ENCODE measurements around the gene RPP25.

DNA sequence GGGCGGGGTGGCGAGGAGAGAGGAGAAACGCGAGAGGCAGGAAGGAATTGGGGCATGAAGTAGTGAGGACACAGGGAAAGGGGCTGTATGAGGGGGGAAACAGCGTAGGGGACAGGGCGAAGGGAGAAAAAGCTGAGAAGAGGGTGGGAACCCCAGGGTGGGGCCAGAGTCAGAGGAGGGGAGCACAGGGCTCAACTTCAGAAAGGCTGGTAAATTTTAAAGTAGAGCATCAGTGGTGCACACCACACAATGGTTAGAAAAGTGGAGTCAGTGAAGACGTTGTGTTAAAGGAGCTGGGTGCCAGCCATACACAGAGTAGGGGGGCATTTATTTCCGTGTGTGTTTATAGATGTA, 3.0 kb upstream of the RPP25 start:
- TF ChIP-seq POLR2A (IDR thresholded peaks at IDR 0.05): no peak
- TF ChIP-seq, protein P1, sequence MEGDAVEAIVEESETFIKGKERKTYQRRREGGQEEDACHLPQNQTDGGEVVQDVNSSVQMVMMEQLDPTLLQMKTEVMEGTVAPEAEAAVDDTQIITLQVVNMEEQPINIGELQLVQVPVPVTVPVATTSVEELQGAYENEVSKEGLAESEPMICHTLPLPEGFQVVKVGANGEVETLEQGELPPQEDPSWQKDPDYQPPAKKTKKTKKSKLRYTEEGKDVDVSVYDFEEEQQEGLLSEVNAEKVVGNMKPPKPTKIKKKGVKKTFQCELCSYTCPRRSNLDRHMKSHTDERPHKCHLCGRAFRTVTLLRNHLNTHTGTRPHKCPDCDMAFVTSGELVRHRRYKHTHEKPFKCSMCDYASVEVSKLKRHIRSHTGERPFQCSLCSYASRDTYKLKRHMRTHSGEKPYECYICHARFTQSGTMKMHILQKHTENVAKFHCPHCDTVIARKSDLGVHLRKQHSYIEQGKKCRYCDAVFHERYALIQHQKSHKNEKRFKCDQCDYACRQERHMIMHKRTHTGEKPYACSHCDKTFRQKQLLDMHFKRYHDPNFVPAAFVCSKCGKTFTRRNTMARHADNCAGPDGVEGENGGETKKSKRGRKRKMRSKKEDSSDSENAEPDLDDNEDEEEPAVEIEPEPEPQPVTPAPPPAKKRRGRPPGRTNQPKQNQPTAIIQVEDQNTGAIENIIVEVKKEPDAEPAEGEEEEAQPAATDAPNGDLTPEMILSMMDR (IDR thresholded peaks at IDR 0.05): no peak

All from Peyer's patch (tissue), 4 donors.